ENCODE results near the gene RPS27L. TPM values are rescaled to one million over a fixed set of nuclear protein-coding genes. Genes with fewer than 3 reads are reported as not detected.

The RPS27L gene
- total and polyA plus RNA-seq, 9 of the 15 experiments (the other 6 are each of a cell fraction or from before 2014, with no cell fraction given) = 72.2 to 382 (median 116) TPM

DNA sequence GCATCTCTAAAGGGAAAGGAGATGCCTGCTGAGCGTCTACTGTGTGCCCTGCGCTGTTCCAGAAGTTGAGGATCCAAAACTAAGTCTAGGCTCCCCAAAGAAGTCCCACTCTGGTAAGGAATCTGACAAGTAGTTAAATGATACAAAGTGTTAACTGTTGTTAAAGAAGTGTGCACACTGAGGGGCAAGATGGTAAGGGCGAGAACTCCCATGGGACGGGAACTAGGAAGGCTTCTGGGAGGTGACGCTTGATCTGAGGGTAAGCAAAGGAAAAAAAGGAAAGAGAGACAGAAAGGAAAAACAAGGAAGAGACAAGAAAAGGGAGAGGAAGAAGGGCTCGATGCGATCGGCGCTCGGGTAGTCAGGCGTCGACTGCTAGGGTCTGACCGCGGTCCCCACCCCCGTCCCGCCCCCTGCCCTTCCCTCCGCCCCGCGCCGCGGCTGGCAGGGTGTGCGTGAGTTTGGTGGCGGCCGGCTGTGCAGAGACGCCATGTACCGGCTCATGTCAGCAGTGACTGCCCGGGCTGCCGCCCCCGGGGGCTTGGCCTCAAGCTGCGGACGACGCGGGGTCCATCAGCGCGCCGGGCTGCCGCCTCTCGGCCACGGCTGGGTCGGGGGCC is 35.8 kb downstream of the RPS27L start, which contains the start of gene LACTB (continued):
- TF ChIP-seq, protein P1, sequence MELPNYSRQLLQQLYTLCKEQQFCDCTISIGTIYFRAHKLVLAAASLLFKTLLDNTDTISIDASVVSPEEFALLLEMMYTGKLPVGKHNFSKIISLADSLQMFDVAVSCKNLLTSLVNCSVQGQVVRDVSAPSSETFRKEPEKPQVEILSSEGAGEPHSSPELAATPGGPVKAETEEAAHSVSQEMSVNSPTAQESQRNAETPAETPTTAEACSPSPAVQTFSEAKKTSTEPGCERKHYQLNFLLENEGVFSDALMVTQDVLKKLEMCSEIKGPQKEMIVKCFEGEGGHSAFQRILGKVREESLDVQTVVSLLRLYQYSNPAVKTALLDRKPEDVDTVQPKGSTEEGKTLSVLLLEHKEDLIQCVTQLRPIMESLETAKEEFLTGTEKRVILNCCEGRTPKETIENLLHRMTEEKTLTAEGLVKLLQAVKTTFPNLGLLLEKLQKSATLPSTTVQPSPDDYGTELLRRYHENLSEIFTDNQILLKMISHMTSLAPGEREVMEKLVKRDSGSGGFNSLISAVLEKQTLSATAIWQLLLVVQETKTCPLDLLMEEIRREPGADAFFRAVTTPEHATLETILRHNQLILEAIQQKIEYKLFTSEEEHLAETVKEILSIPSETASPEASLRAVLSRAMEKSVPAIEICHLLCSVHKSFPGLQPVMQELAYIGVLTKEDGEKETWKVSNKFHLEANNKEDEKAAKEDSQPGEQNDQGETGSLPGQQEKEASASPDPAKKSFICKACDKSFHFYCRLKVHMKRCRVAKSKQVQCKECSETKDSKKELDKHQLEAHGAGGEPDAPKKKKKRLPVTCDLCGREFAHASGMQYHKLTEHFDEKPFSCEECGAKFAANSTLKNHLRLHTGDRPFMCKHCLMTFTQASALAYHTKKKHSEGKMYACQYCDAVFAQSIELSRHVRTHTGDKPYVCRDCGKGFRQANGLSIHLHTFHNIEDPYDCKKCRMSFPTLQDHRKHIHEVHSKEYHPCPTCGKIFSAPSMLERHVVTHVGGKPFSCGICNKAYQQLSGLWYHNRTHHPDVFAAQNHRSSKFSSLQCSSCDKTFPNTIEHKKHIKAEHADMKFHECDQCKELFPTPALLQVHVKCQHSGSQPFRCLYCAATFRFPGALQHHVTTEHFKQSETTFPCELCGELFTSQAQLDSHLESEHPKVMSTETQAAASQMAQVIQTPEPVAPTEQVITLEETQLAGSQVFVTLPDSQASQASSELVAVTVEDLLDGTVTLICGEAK (IDR thresholded peaks at IDR 0.05) = 0 out of 2 replicates have a peak, but pooled peaks have one; percentile 46
- TF ChIP-seq, protein P1 (CRISPR knock-in tag; IDR thresholded peaks at IDR 0.05) = no peak
- TF ChIP-seq NCOA1 (IDR thresholded peaks at IDR 0.05; ENCODE audit: low read depth) = peak; percentile 49; the same call in 1 of the 2 replicates
- 0 out of 2 replicates have a peak, but pooled peaks have one; percentile 24 for TF ChIP-seq POLR2AphosphoS5 (IDR thresholded peaks at IDR 0.05; ENCODE audit: control insufficient read depth, insufficient read depth, low read depth, low read length)
- TF ChIP-seq FOSL1 (tag; conservative IDR thresholded peaks at IDR 0.05) = no peak
- TF ChIP-seq NR2C2 (CRISPR knock-in tag; IDR thresholded peaks at IDR 0.05) = no peak
- TF ChIP-seq NR2C2 (tag; IDR thresholded peaks at IDR 0.05) = 0 out of 2 replicates have a peak, but pooled peaks have one; percentile 11
- peak; percentile 22 for TF ChIP-seq ZFP36 (IDR thresholded peaks at IDR 0.05; ENCODE audit: low read depth, low read length, partially characterized antibody)
- no peak for TF ChIP-seq GATA2 (CRISPR knock-in tag; IDR thresholded peaks at IDR 0.05)
- peak; percentile 37; the same call in 1 of the 2 replicates for TF ChIP-seq MTA1 (IDR thresholded peaks at IDR 0.05; ENCODE audit: borderline replicate concordance)
- TF ChIP-seq POLR2B (IDR thresholded peaks at IDR 0.05; ENCODE audit: low read depth, partially characterized antibody) = peak; percentile 66

All from K562 (cell line).